ENCODE measurements around the gene IFNAR1.
"Not testable (repeated sequence)": the region's sequence is repeated elsewhere in the genome, so short reads cannot be mapped to it uniquely, and the experiment has no call there.

IFNAR1 gene

DNA sequence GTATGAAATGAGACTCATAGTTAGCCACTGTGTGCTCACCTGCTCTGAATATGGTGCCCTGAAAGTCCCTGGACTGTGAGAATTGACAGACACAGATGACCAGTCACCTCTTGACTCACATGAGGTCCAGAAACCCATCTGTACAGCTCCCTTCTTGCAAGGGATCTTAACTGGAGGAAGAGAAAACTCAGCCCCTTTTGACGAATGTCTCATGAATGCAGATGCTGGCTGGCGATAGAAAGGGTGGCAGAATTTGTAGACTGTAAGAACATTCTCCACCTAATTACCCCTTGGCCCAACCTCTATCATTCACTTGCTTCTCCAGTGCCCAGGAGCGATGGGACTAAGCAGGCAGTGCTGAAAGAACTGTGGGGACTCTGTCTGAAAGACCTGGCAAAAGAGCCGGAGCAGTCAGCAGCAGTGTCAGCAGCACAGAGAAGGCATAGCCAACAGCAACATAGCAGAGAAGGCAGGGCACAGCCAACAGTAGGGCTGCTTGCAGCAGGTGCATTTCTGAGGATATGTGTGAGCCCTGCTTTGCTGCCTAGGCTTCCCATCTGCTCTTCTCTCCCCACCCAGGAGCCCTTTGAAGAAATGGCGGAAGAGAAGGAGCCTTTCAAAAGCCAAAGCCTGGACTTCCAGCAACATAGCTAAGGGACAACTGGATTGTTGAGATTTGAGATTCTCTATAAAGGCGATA lies 52.6 kb downstream of the IFNAR1 start:
- no peak for DNase-seq (ENCODE audit: low read depth)

DNA sequence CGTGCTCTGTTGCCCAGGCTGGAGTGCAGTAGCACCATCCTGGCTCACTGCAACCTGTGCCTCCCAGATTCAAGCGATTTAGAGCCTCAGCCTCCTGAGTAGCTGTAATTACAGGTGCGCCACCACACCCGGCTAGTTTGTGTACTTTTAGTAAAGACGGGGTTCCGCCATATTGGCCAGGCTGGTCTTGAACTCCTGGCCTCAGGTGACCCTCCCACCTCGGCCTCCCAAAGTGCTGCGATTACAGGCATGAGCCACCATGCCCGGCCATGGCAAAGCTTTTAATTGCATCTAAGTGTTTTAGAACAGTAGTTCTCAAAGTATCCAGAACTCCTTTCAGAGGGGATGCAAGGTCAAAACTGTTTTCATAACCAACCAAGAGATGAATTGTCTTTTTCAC lies 53.3 kb downstream of the IFNAR1 start:
- no peak for DNase-seq (ENCODE audit: low read depth)

DNA sequence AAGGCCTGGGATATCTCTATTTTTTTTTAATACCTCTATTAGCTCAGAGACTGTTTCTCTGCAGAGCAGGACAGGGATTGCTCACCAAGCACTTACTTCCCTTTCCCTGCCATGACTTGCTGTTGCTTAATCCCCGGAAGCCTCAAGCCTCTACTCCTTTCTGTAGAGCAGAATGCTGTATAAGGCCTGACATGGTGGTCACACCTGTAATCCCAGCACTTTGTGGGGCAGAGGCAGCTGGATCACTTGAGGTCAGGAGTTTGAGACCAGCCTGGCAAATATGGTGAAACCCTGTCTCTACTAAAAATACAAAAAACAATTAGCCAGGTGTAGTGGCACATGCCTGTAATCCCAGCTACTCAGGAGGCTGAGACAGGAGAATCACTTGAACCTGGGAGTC lies 55.2 kb downstream of the IFNAR1 start:
- DNase-seq (ENCODE audit: low read depth), result peak; percentile 91

DNA sequence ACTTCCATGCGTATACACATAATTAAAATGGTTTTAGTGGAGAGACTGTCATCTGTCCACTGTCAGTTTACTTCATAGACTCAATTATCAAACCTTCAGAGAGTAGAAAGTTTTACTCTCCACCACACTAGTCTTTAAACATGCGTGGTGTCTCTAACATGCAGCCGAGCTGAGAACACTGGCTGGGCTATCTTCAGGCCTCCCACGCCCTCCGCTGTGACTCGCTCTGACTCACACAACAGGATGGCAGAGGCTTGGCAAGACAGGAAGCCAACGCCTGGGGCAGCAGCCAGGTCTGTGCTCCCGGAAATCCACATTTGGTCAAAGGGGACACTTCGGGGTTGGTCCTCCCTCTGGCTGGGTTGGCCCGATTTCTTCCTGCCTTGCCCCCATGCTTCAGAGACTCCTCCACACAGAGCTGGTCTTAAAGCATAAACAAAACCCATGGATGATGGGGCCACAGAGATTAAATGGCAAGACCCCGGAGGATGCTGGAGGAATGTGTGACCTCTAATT lies 55.8 kb downstream of the IFNAR1 start:
- peak; percentile 95 for DNase-seq (ENCODE audit: low read depth)

DNA sequence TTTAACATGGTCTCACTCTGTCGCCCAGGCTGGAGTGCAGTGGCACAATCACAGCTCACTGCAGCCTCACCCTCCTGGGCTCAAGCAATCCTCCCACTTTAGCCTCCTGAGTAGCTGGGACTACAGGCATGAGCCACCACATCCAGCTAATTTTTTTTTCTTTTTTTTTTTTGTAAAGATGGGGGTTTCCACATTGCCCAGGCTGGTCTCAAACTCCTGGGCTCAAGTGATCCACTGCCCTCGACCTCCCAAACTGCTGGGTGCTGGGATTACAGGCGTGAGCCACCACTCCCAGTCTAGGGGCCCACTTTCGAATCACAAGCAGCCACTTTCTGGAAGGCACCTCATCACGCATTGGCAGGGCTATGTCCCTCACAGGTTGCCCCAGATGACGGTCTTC lies 56.6 kb downstream of the IFNAR1 start:
- not testable (repeated sequence) for DNase-seq (ENCODE audit: low read depth)

DNA sequence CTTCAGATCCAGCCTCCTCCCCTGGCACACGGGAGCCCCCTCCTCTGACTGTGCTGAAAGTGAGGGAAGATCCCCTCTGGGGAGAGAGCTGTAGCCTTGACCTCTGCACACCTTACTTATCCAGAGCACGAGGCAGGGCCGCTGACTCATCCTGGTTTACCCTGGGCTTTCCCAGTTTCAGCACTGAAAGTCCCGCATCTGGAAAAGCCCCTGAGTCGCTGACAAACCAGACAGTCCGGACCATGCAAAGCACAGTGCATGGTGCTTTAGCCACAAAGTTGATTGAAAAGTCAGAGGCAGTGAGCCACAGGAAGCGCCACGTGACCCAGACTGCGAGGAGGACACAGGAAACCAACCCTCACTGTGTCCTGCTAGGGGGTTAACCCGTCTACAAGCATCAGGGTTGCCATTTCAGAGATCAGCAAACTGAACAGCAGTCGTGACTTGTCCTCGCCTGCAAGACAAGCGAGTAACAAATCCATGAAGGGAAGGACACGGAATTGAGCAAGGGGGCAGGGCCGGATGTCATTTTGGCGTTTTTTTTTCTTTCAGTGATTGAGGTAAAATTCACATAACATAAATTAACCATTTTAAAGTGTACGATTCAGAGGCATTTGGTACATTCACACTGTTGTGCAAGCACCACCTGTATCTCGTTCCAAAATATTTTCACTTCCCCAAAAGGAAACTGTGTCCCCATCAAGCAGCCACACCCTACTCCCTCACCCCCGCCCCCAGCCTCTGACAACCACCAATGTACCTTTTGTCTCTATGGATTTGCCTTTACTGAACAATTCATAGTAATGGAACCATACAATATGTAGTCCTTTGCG lies 58.5 kb downstream of the IFNAR1 start:
- DNase-seq (ENCODE audit: low read depth), result peak; percentile 92

DNA sequence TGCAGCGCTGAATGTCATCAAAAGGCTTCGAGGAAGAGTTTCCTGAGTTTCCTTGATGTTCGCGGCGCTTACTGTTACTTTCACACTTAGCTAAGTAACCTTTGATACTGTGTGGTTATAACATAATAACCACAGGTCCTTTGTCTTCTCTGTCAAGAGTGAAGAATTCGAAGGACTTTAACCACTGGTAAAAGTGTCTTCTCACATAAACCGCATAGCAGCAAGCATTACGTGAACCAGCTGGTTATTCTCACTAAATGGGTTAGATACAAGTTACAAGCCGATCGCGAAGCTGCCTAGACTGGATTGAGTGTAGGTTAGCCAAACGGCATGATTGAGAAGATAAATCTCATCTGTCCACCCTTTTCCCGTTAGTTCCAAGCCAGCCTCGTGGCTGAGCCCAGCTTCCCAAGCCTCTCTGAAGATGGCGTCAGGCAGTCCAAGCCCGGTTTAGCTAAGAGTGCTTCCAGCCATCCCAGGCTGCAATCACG lies 60.1 kb downstream of the IFNAR1 start:
- DNase-seq (ENCODE audit: low read depth), result no peak

DNA sequence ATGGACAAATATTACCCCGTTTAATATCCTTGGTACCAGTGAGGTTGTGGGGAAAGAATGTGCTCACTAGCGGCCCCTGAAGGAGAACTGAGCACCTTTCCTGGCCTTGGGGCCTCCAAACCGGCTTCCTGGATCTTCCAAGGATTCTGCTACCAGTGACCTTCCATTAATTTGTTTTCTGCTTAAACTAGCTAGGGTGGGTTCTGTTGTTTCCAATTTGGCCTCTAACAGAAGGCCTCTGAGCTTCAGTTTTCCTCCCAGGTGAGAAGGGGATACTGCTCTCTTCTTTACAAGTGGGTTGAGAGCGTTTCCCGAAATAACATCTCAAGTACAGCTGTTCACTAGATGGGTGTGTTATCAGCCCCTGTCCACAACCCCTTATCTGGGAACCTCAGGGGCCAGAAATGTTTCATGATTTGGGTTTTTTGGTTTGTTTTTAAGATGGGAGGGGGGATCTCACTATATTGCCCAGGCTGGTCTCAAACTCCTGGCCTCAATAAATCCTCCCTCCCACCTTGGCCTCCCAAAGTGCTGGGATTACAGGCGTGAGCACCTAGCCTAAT lies 61.5 kb downstream of the IFNAR1 start:
- no peak for DNase-seq (ENCODE audit: low read depth)

DNA sequence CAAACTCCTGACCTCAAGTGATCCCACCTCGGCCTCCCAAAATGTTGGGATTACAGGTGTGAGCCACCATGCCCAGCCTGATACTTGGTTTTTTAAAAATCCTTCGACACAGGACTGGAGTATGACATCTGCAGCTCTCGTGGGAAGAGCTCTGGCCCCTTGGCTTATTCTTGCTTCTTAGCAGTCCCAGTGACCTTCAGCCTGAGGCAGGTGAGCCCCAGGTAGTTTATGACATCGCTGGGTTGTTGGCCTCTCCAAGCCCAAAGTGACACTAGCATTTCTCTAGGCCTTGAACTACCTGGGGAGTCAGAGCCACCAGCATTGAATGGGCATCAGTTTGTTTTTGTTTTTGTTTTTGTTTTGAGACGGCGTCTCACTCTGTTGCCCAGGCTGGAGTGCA lies 62.5 kb downstream of the IFNAR1 start:
- DNase-seq (ENCODE audit: low read depth), result no peak

DNA sequence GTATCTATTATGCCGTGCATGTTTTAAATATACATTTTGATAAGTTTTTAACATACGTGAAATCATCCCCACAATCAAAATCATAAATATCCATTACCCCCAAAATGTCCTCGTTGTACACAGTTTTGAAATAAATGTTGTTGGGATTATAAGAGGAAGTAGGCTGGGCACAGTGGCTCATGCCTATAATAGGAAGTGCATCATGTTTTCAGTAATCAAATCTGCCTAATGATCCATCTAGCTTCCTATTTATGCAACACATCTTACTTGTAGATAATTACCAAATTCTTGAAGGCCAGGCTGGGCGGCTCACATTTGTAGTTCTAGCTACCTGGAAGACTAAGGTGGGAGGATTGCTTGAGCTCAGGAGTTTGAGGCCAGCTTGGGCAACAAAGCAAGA lies 63.4 kb downstream of the IFNAR1 start:
- no peak for DNase-seq (ENCODE audit: low read depth)

DNA sequence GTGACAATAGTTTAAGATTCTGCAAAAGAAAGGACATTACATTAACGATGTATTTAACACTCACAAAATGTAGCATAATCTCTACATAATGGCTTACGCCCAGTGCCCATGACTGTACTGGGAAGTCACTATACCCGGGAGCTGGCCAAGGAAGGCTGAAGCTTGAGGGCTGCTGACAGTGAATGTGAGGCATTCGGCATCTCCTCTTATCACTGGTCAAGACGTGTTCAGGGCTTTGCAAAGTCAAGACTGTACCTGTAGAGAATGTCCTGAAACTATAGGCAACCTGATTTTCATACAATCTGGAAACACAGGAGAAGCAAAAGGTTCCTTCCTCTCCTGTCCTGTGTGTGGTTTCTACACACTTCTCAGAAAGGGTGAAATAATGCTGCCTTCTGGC lies 65.7 kb downstream of the IFNAR1 start:
- no peak for DNase-seq (ENCODE audit: low read depth)

DNA sequence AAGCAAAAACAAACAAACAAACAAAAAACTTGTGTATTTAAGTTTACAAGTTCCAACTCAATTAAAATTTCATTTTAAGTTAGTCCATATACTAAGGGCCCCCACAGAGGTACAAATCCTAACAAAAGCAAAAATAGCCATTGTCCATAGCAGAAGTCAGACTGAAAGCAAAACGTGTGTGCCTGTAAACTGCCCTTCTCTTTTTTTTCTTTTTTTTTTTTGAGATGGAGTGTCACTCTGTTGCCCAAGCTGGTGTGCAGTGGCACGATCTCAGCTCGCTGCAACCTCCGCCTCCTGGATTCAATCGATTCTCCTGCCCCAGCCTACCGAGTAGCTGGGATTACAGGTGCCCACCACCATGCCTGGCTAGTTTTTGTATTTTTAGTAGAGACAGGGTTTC lies 66.9 kb downstream of the IFNAR1 start:
- DNase-seq (ENCODE audit: low read depth), result no peak

DNA sequence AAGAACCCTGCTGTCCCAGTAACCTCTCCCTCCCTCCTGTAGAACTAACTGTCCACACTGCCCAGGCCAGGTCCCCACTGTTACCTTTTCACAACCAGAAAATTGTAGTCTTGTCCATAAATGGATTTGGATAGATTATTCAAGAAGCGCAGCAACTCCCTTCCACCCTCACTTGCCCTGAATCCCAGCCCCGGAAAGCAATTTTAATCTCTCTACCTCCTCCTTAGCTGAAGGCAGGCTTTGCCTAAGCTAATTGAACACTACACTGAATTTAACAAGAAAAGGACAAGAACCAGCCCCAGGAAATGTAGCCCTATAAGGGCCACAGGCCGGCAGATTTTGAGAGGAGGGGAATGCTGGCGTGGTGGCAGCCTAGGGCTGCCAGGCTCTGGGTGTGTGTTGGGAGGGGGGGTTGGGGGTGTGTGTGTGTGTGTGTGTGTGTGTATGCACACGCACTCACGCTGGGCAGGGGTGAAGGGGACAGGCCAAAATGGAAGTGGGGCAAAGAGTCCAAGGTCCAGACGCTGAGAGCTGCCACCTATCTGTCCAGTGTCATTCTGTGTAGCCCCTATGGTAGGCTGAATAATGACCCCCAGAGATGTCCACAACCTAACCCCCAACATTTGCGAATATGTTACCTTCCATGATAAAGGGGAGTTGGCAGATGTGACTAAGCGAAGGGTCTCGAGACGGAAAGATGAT lies 67.7 kb downstream of the IFNAR1 start:
- no peak for DNase-seq (ENCODE audit: low read depth)

DNA sequence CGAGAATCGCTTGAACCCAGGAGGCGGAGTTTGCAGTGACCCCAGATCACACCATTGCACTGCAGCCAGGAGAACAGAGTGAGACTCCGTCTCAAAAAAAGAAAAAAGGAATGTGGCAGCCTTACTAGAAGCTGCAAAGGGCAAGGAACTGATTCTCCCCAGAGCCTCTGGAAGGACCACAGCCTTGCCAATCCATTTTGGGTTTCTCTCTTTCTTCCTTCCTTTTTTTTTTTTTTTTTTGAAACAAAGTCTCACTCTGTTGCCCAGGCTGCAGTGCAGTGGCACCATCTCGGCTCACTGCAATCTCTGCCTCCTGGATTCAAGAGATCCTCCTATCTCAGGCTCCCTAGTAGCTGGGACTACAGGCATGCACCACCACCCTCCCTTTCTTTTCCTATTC lies 68.6 kb downstream of the IFNAR1 start:
- DNase-seq (ENCODE audit: low read depth), result no peak

DNA sequence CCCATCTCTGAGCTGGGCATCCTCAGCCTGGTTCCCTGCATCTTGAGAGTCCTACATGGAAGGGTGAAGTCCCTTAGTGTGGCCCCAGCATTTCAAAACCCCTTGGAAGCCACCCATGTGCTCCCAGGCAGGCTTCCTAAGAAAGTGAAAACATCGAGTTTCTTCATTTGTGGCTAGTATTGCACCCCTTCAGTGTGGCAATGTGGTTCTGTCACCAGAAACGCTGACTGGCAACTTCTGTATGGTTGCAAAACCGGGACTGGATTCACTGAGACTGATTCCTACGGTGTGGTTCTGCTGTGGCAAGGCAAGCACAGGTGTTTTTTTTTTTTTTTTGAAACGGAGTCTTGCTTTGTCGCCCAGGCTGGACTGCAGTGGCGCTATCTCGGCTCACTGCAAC lies 69.5 kb downstream of the IFNAR1 start:
- DNase-seq (ENCODE audit: low read depth), result no peak

DNA sequence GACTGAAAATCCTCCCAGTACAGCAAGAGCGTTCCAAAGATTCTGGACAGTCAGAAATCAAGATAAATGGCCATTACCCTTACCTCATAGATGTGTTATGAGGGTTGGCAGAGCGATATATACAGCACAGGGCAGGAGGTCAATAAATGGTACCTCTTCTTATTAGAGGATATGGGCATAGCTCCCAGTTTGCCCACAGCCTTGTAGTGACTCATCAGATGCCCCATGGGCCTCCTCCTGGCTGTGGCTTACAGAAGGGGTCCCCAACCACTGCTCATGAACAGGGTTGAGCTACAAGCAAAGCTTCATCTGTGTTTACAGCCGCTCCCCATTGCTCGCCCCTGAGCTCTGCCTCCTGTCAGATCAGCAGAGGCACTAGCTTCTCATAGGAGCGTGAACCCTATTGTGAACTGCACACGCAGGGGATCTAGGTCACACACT lies 71.1 kb downstream of the IFNAR1 start:
- no peak for DNase-seq (ENCODE audit: low read depth)

DNA sequence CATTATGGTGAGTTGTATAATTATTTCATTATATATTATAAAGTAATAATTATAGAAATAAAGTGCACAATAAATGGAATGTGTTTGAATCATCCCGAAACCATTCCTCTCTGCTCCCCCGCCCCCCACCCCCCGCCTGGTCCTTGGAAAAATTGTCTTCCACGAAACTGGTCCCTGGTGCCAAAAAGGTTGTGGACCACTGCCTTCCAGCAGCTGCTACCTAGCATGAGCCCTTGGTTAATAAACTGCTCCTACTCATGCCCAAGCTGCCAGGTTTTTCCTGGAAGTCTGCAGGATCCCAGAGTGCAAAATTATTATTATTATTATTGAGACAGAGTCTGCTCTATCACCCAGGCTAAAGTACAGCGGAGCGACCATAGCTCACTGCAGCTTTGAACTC lies 71.7 kb downstream of the IFNAR1 start:
- no peak for DNase-seq (ENCODE audit: low read depth)

DNA sequence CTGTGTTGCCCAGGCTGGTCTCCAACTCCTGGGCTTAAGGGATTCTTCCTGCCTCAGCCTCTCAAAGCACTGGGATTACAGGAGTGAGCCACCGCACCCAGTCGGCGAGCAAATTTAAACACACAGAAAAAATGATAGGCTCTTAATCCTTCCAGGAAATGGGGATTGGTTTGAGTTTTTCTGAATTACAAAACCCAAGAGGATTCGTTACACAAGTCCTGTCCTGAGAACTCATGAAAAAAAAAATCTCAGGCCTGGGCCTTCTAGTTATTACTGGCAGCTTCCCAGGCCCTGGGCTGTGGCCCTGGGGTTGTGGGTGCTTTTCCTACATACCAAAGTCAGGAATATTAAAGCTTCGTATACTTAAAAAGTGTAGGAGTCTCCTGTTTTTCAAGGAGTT lies 72.2 kb downstream of the IFNAR1 start:
- DNase-seq (ENCODE audit: low read depth), result peak; percentile 95

DNA sequence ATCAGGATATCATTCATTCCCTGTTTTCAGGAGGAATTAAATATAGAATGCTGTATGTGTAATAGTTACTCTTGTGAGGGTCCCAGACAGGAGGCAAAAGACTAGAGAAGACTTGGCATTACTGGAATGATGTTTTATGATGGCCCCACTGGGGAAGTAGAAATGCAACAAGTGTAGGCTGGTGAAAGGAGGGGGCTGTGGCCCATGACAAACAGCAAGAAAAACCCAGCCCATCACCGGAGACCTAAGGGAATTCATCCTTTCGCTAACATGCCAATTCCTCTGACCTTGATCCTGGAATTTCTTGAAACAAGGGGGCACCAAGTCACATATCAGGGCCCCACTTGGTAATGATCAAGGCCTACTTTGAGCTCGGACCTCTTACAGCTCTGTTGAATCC lies 72.9 kb downstream of the IFNAR1 start:
- no peak for DNase-seq (ENCODE audit: low read depth)

DNA sequence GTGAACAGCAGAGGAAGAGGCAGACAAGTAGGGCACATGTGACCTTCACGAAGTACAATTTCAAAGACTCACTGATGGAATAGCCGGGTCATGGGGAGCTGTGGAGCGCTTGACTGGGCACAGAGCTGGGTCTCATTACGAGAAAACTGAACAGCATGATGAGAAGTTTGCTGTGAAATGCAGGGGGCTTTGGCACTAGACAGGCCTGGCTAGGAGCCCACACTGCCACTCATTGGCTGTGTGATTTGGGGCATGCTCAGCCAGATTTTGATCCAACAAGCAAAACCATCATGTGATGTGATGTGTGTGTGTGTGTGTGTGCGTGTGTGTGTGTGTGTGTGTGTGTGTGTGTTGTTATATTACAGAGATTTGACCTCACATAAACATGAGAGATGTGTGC lies 73.6 kb downstream of the IFNAR1 start:
- DNase-seq (ENCODE audit: low read depth), result no peak

DNA sequence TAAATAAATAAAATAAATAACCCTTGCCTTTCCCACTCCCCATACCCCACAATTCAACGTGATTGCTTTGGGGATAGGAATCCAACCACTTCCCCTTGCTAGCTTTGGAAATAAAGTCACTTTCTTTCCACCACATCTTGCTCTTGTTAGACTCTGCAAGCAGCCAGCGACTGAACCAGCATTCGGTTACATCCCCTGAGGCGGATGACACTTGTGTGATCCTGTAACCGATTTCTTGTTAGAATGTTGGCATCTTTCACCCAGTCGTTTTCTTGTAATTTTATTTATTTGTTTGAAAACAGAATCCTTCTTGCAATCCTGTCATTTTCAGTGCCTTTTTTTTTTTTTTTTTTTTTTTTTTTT lies 76.8 kb downstream of the IFNAR1 start:
- no peak for DNase-seq (ENCODE audit: low read depth)

Data from iris pigment epithelial cell (primary cell).